GM19463 (cell line): ENCODE data around the gene RAB3B.
A peak's percentile ranks its signal among the peaks of the same experiment; 100 is the strongest.
"Not testable (repeated sequence)": the region's sequence is repeated elsewhere in the genome, so short reads cannot be mapped to it uniquely, and the experiment has no call there.

Experiments used
- ATAC-seq: cut with Tn5 transposase; IDR thresholded peaks from one replicate; pipeline ENCODE4 v1.9.1; 2021; ENCODE audit warnings: mild to moderate bottlenecking, moderate library complexity; ENCODE audit not compliant: unreplicated experiment

Gene RAB3B

DNA sequence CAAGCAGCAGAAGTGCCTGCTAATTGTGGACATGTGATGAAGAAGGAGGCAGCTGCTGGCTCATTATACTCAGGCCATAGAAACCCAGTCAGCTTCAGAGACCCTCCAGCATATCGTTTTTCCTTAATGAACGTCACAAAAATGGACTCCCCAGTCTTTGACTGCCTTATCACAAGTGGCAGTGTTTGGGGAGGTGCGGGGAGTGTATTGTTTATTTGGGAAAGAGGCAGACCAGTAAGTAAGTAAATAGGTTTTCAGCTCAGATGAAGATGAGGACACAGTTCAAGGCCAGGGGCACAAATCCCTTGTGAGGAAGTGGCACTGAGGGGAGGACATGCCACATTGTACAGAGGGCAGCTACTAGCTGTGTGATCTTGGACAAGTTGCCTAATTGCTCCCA, 68.5 kb downstream of the RAB3B start:
- ATAC-seq, result no peak

DNA sequence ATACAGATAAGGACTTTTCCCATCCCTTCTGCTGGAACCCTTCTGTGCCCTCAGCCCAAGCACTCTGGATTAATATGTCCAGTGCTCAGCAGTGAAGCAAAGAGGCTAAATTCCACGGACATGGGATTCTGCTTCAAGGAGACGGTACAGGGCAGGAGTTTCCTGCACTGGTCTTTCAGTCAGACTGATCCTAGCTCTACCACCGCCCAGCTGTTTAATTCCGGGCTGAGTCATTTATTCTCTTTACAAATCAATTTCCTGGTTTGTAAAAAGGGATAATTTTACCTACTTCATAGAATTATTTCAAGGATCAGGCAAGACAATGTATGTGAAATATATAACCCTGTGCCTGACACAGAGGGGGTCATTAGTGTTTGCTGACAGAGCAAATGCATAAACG, 70.4 kb downstream of the RAB3B start:
- ATAC-seq, result no peak

DNA sequence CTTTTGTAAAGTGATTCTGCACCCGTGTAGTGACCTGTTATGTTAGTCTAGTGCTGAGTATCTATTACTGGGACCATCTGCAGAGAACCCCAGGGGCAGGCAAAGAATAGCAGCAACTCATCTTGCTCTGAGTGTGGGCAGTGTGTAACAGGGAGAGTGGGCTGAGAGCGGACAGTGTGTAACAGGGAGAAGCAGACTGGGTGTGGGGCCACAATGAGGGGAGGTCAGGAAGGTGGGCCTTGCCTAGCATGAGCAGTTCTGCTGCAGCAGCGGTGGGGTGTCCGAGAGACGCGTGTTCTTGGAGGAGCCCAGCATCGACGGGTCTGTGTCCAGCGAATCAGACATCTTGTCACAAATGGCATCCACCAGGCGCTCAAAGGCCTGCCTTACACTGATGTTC, 70.8 kb downstream of the RAB3B start:
- no peak for ATAC-seq

DNA sequence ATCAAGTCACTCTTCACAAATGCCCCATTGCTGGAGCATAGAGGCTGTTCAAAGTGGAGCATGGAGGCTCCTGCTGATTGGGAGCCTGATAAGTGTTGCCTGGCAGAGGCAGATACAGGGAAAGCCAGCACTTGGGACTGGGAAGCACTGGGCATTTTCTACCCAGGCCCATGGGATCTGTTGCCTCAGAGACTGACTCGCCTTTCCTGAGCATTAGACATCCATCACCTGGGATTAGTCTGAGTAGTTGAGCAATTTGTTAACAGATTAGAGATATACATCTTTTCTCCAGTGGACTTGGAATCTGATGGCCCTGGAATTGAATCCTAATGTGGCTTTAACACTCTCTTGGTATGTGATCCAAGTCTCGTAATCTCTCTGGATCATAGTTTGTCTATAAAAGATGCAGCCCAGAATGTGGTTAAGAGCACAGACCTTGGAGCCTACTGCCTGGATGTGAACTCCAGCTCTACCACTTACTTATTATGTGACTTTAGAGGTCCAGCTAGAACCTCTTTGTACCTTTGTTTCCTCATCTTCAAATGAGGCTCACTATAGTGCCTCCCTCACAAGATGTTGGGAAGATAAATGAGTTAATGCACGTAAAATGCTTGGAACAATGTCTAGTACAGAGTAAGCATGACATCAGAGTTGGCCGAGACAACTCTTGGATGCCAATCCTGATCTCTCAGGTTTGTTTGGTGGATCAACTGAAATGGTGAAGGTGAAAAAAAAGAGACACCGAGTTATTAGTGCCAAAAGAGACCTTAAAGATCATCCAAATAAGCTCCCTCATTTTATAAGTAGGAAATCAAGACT, 73.7 kb downstream of the RAB3B start:
- no peak for ATAC-seq

DNA sequence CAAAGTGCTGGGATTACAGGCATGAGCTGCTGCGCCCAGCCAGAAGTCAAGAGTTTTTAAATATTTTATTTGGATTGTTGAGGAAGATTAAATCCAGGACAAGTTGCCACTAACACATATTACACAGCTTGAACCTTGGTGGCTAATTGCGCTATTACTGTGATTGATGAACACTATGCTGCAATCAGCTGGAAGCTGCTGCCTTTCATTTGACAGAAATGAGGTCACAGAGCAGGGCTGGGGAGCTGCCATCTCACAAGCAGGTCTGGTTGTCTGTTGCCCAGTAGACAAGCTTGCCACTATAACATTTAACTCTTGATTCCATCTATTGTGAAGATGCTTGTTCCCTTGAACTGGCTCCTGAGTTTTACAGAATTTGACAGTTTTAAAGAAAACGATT, 74.5 kb downstream of the RAB3B start:
- no peak for ATAC-seq

DNA sequence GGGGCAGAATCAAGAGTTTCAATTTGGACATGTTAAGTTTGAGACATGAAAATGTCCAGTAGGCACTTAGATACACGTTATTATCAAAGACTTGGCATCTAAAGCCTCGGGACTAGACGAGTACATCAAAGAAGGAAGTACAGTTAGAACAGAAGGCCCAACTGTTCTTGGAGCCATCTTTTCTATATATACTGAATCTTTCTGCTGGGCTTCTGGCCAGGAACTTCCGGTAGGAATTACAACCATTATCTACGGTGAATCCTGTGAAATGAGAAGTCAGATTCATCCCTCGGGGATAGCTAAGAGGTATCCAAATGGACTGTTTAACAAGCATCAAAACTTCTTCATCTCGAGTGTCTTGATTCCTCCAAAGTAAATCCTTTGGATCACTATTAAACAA, 77.6 kb downstream of the RAB3B start:
- no peak for ATAC-seq

DNA sequence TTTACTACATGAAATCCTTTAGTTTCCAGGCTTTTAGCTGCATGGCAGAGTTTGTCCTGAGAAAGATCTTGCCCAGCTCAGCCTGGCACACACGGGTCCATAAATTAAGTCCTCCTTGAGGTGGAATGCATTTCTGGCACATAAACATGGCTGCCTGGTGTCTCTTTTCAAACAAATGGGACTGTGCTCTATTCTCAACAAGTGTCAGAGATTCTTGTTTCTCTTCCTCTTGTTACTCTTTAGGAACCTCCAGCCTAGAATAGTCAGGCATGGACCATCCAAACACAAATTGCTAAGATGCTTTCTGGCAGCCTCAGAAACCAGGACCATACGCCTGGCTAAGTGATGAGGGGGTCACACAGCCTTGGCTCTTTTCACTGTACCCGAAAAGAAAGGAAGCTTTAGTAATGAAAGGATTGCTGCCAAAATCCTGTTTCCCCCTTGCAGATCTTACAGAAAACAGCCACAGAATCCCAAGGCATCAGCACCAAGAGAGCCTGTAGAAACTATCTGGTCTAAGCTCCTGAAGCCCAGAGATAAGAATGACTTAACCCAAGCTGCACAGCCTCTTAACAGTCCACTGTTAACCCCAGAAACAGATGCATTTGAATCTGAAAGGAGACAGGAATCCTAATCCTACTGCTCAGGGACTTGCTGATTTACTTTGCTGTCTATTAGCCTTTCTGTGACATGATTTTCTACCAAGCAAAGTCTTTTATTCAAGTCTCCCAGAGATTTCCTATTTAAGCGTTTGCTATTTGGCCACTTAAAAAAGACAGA, 80.1 kb downstream of the RAB3B start:
- no peak for ATAC-seq

DNA sequence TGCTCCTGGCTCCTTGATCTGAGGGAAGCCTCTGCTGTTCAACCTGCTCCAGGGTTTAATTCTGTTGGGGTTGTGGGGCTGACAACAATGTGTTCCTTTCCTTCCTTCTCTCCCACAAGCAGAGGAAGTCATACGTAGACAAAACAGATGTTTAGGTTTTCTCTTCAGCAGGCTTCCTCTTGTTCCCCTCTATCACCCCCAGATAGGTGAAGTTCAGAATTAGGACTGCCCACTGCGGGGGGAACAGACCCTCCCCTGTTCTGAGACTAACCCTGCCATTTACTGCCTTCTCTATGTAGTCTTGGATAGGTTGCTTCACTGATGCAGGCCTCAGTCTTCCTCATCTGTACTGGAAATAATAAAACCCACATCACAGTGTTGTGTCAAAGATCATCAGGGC, 82.0 kb downstream of the RAB3B start:
- ATAC-seq, result no peak

DNA sequence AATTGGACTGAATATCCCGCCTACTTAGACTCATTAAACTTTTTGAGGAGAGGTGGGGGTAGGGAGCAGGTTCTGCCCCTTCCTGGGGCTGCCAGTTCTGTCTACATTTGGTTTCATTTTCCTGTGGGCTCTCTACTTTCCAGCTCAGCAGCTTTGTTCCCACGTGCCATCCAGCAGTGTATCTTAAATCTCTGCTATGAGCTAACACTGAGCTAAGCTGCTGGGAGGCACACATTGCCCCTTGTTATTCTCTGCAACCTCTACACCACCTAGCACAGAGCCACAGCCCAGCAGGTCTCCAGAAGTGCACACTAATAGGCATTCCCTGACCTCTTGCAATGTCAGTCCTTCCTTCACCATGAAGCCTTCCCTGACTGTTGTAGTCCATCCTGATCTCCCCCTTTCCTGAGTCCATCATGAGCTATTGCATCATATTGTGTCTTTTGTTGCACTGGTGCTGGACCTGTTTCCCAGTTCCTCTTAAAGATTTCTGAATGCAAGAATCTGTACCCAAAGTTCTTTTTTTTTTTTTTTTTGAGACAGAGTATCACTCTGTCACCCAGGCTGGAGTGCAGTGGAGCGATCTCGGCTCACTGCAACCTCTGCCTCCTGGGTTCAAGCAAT, 83.3 kb downstream of the RAB3B start:
- no peak for ATAC-seq

DNA sequence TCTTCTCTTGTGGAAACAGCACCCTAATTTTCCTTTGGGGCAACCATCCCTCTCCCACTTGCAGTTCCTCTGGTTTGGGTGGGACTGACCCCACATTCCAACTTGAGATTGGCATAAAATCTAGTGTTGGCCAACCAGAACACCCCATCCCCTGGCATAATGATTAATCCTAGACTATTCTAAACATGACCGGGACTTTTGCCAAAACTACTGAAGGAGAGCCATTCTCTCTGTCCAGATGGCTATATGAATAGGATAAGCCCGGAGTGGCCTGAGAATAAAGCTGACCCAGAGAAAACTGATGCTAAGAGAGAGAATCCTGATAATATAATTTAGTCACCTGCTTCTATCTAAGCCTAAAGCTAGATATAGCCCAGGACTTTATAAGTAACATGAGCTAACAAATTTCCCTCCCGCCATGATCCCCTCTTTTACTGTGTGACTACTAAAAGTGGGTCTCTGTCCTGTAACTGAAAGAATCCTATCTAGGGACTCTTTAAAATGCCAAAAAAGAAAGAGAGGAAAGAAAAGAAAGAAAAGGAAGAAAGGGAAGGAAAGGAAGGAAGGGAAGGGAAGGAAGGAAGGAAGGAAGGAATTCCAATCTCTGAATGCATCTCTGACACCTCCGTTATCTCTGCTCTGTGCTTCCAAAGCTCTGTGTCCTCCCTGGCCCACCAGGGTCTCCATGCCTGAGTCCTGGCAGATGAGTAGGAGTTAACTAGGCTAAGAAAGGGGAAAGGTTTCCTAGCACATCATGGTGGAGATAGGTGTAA, 84.0 kb downstream of the RAB3B start:
- no peak for ATAC-seq

DNA sequence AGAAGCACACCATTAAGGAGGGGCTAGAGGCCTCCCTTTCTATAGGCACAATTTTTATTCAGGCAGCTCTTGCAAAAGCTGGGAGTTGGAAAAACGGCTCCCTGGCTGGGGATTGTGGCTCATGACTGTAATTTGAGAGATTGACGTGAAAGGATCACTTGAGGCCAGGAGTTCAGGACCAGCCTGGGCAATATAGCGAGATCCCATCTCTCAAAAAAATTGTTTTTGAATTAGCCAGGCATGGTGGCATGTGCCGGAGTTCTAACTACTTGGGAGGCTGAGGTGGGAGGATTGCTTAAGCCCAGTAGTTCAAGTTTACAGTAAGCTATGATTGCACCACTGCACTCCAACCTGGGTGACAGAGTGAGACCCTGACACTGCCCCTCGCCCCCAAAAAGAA, 88.0 kb downstream of the RAB3B start:
- no peak for ATAC-seq

DNA sequence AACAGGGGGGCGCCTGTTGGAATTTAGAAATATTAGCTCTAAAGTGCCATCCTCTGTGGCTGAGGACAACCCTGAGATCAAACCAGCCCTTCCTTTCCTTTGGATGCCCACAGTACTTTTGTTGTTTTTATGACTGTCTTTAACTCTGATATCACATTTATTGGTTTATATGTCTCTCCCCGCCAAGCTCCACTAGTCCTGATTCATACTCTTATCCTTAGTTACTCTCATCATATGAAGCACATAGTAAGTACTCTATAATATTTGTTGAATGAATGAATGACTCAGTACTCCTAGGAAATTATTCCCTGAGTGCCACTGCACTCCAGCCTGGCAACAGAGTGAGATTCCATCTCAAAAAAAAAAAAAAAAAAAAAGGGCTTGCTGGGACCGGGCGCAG, 89.3 kb downstream of the RAB3B start:
- ATAC-seq, result no peak

DNA sequence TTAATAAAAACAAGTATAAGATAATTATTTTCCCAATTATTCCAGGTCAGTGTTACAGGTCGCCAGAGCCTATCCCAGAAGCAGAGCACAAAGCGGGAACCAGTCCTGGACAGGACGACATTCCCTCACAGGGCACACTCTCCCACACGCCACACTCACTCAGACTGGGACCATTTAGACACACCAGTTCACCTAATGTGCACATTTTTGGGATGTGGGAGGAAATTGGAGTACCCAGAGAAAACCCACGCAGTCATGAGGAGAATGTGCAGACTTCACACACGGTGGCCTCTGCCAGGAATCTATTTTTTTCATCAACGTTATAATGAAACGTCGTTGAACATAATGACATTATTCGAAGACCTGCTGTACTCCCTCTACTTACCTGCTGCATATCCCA, 91.5 kb downstream of the RAB3B start:
- no peak for ATAC-seq

DNA sequence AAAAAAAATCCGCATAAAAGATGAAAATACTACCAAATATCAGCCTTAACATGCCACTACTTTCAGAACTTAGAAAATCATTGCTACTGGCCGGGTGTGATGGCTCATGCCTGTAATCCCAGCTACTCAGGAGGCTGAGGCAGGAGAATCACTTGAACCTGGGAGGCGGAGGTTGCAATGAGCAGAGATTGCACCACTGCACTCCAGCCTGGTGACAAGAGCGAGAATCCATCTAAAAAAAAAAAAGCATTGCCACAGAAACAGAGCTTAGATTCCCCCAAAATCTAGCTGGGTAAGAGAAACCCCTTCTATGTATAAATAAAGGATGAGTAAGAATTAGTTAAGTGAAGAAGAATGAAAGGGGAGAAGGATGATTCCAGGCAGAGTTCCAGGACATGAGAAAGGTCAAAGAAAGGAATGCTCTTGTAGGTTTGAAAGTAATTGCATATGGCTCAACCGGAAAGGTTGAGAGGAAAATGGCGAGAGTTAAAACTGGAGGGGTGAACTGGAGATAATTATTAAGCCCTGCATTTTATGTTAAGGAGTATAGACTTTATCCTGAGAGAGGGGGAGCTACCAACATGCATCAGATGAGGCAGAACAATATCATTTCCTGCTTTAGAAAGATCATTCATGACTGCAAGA, 92.3 kb downstream of the RAB3B start:
- ATAC-seq, result no peak

DNA sequence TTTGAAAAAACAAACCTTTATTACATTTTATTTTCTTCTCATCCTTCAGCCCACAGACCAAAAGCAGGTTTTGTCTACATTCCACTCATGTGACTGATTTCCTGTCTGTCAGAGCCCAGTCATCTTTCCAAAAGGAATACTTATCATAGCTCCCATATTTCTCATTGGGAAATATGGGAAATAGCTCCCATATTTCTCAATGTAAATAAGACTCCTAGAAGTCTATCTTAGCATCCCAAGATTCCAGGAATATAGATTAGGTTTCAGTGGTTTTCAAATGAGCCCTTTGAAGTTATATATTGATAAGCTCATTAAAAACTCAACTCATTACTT, 92.8 kb downstream of the RAB3B start:
- ATAC-seq, result no peak

DNA sequence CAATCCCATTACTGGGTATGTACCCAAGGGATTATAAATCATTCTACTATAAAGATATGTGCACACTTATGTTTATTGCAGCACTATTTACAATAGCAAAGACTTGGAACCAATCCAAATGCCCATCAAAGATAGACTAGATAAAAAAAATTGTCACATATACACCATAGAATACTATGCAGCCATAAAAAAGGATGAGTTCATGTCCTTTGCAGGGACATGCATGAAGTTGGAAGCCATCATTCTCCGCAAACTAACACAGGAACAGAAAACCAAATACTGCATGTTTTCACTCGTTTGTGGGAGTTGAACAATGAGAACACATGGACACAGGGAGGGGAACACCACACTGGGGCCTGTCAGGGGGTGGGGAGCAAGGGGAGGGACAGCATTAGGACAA, 95.8 kb downstream of the RAB3B start:
- ATAC-seq, result not testable (repeated sequence)

DNA sequence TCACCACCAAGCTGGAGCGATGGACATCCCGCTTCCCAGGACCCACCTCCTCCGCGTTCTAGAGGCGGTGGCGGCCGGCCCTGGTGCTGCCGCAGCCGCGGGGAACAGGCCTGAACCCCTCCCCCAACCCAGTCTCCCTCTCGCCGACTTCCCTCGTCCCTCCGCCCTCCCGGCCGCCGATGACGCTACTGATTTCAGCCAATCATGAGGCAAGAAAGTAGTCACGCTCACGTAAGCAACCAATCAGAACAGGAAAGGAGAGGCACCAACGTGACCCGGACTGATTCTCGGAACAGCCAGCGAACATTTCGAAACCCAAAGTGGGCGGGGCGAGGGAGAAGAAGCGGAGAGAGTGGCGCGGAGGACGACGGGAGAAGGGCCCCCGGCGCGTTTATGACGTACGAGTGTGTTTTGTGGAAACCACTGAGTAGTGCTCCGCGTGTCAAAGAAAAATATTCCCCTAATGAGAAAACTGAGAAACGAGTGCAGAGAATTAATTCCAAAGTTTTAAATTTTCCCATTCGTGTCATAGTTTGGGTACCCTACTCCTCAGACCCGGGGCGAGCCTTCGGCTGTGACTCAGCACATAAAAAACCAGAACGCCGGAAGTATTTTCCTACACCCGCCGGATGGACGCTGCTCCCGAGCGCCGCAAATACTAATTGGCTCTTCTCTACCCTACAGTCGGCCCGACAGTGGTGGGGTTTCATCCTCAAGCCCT, 111.7 kb downstream of the RAB3B start, which contains the start of gene NRDC:
NRDC (minus strand) TSS at position 112 of the 721 bp plus-strand sequence. CDS start 112 bp downstream, outside the sequence.
- ATAC-seq, result peak; percentile 94

DNA sequence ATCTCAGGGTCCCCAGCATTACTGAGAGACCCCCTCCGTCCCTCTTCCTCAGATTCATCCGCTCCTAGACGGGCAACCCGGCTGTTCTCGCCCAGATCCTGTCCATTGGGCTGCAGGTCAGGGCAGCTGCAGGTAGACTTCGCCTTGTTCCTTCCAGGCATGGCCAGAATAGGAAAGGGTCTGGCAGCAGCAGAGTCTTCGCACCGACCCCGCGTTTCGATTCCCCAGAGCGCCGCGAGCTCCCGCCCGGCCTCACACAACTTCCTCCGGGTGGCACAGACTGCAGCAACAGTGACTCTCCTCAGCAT, 112.2 kb downstream of the RAB3B start:
- no peak for ATAC-seq

DNA sequence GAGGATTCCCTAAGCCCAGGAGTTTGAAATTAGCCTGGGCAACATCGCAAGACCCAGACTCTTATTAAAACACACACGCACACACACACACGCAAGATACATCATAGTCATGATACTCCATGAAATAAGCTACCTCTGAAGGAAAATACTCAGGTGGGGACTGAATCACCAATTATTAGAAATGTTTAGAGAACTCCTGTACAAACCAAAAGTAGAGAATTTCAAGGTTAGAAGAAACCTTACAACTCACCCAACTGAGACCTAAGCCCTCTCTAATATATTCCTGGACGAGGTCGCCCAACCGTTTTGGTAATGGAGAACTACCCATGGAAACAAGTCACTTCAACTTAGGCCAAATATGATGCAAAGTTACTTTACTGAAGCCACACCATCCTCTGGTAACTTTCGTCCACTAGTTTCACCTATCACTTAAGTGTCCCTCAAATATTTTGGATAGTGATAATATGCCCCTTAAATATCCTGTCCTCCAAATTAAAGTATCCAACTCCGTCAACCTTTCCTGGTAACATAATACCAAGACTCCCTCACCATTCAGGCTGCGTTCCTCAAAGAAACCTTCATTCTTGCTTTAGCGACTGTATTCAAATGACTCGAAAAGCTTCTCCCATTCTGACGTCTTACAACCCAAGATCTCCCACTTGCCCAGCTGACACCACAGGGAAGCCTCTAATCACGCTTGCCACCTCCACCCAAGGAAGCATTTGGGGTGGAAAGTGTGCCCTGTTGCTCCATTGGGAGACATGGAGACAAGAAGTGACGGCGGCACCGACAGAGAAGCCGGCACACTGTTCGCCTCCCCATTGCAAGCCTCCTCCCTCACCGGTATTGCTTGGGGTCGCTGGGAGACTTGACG, 112.8 kb downstream of the RAB3B start:
- ATAC-seq, result no peak
